Endodermal cell (in vitro differentiated cells): ENCODE measurements around the gene LRMDA. TPM values are rescaled to one million over a fixed set of nuclear protein-coding genes. Genes with fewer than 3 reads are reported as not detected.

Experiments
- DNase-seq: peaks from one replicate; pipeline ENCODE4 v3.0.0-alpha.2; 2017
- H3K27ac ChIP-seq: 2 replicates; pipeline ENCODE4 v1.5.1; 2013; ENCODE audit warnings: mild to moderate bottlenecking, low read depth, low read length, moderate library complexity
- H3K27me3 ChIP-seq: 2 replicates; pipeline ENCODE4 v1.6.1; 2013; ENCODE audit warnings: mild to moderate bottlenecking, low read length, moderate library complexity; ENCODE audit not compliant: insufficient read depth, control insufficient read depth, poor library complexity, severe bottlenecking
- H3K36me3 ChIP-seq: 2 replicates; pipeline ENCODE4 v1.7.0; 2013; ENCODE audit warnings: mild to moderate bottlenecking, low read length, moderate library complexity; ENCODE audit not compliant: control insufficient read depth, insufficient read depth
- H3K4me1 ChIP-seq: one replicate; pipeline ENCODE4 v1.7.0; 2013; ENCODE audit warnings: low read length; ENCODE audit not compliant: control insufficient read depth, insufficient read depth
- H3K4me3 ChIP-seq: 2 replicates; pipeline ENCODE4 v1.5.1; 2013; ENCODE audit warnings: mild to moderate bottlenecking, low read length, moderate library complexity
- H3K9ac ChIP-seq: 2 replicates; pipeline ENCODE4 v1.6.1; 2013; ENCODE audit warnings: mild to moderate bottlenecking, low read length, moderate library complexity; ENCODE audit not compliant: poor library complexity, severe bottlenecking; ENCODE audit errors: extremely low read depth
- H3K9me3 ChIP-seq: 2 replicates; pipeline ENCODE4 v1.6.1; 2013; ENCODE audit warnings: mild to moderate bottlenecking, low read length, moderate library complexity; ENCODE audit not compliant: control insufficient read depth
- H3K27ac Mint-ChIP-seq: 2 replicates; pipeline ENCODE4 v1.8.0; 2020; ENCODE audit warnings: mixed read lengths
- H3K27me3 Mint-ChIP-seq: 2 replicates; pipeline ENCODE4 v1.8.0; 2021; ENCODE audit warnings: mild to moderate bottlenecking, mixed read lengths; ENCODE audit not compliant: insufficient read depth
- H3K36me3 Mint-ChIP-seq: 2 replicates; pipeline ENCODE4 v1.8.0; 2020; ENCODE audit warnings: low read depth, mixed read lengths
- H3K4me1 Mint-ChIP-seq: 2 replicates; pipeline ENCODE4 v1.8.0; 2020; ENCODE audit warnings: mixed read lengths
- H3K4me3 Mint-ChIP-seq: 2 replicates; pipeline ENCODE4 v1.8.0; 2020; ENCODE audit warnings: mild to moderate bottlenecking, moderate library complexity, mixed read lengths
- H3K9me3 Mint-ChIP-seq: 2 replicates; pipeline ENCODE4 v1.8.0; 2020; ENCODE audit warnings: mild to moderate bottlenecking, mixed read lengths
- WGBS, 2 experiments: methylation state at CpG; one replicate each; pipeline versions ENCODE4 v1.1.5 to v1.1.7; 2013; ENCODE audit warnings: missing lambda C conversion rate in 2 of 2, mixed read lengths in 1 of 2; ENCODE audit not compliant: insufficient coverage in 1 of 2, insufficient read length in 1 of 2; 5-methylcytosine and 5-hydroxymethylcytosine counted together
- total RNA-seq, 2 donors: library from RNA; stranded (reverse); fragmentation: NEBNext Ultra II Directional in 1 of 2; extraction: Animal tissue kit (Norgen Biotek cat#: 25700) in 1 of 2; gene quantifications; 2 replicates in 1 of 2; 3 replicates in 1 of 2; pipeline ENCODE4 v1.2.1, GENCODE V29; 2021
- TF ChIP-seq, protein P1 (sequence below): fragments of 200-600 bp; sonication (generic); conservative IDR thresholded peaks from 2 replicates; pipeline ENCODE4 v1.5.0; 2021; ENCODE audit warnings: antibody characterized with exemption, mild to moderate bottlenecking

The LRMDA gene
- total RNA-seq, 2 donors from 2014 or later = 1.7 to 5.1 TPM

GRCh38 chr10:75664968-75665367 is 233.5 kb downstream of the LRMDA start:
- no peak overlapping the region for H3K27ac ChIP-seq
- H3K9ac ChIP-seq = no peak overlapping the region
- H3K4me1 Mint-ChIP-seq = no peaks in the 10 kb centered on the region
- TF ChIP-seq, protein P1, sequence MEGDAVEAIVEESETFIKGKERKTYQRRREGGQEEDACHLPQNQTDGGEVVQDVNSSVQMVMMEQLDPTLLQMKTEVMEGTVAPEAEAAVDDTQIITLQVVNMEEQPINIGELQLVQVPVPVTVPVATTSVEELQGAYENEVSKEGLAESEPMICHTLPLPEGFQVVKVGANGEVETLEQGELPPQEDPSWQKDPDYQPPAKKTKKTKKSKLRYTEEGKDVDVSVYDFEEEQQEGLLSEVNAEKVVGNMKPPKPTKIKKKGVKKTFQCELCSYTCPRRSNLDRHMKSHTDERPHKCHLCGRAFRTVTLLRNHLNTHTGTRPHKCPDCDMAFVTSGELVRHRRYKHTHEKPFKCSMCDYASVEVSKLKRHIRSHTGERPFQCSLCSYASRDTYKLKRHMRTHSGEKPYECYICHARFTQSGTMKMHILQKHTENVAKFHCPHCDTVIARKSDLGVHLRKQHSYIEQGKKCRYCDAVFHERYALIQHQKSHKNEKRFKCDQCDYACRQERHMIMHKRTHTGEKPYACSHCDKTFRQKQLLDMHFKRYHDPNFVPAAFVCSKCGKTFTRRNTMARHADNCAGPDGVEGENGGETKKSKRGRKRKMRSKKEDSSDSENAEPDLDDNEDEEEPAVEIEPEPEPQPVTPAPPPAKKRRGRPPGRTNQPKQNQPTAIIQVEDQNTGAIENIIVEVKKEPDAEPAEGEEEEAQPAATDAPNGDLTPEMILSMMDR = no peak
- no peaks in the 10 kb centered on the region for H3K4me1 ChIP-seq
- H3K9me3 ChIP-seq = no peaks in the 10 kb centered on the region
- no peak overlapping the region for H3K4me3 ChIP-seq
- H3K36me3 ChIP-seq = no peaks in the 10 kb centered on the region
- no peaks in the 10 kb centered on the region for H3K36me3 Mint-ChIP-seq
- DNase-seq = no peak
- no peak overlapping the region for H3K4me3 Mint-ChIP-seq
- 88 to 92% methylated on average over 2 to 3 of the region's 3 CpGs for WGBS, 2 experiments
- no peaks in the 10 kb centered on the region for H3K9me3 Mint-ChIP-seq
- peaks cover 2% of the 10 kb centered on the region for H3K27me3 Mint-ChIP-seq
- H3K27ac Mint-ChIP-seq = no peak overlapping the region
- no peaks in the 10 kb centered on the region for H3K27me3 ChIP-seq

GRCh38 chr10:75665707-75666106 is 234.3 kb downstream of the LRMDA start:
- no peaks in the 10 kb centered on the region for H3K36me3 ChIP-seq
- Mint-ChIP-seq H3K36me3 (no peaks in the 10 kb centered on the region), H3K27me3 (peaks cover 2% of the 10 kb centered on the region), H3K4me1 (no peaks in the 10 kb centered on the region), H3K9me3 (peaks cover 4% of the 10 kb centered on the region), H3K27ac (no peak overlapping the region), H3K4me3 (no peak overlapping the region)
- H3K9ac ChIP-seq = no peak overlapping the region
- no peaks in the 10 kb centered on the region for H3K9me3 ChIP-seq
- H3K27ac ChIP-seq = no peak overlapping the region
- DNase-seq = no peak
- no peaks in the 10 kb centered on the region for H3K27me3 ChIP-seq
- TF ChIP-seq, protein P1 = no peak
- no peak overlapping the region for H3K4me3 ChIP-seq
- H3K4me1 ChIP-seq = no peaks in the 10 kb centered on the region

DNA sequence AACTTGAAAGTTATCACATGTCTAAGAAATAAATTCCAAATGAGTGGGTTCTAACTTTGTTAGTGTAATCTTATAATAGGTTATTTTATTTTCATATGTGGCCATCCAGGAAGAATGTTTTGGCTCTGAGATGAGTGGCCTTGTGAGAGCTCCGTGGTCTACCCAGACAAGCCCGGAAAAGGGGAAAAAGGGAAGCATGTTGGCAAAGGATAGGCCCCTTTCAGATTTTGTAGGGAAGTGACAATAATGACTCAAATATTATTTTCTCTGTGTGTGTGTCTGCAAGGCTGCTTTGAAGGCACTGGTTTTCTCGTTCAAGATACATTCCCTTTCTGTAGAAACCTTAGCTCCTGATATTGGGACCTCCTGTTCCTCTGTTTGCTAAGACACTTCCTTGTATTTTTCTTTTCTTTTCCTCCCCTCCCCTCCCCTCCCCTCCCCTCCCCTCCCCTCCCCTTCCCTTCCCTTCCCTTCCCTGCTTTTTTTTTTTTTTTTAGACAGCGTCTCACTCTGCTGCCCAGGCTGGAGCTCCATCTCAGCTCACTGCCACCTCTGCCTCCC is 240.8 kb downstream of the LRMDA start:
- Mint-ChIP-seq H3K9me3 (peaks cover 6% of the 10 kb centered on the region), H3K27me3 (no peaks in the 10 kb centered on the region), H3K4me1 (no peaks in the 10 kb centered on the region), H3K36me3 (no peaks in the 10 kb centered on the region), H3K27ac (no peak overlapping the region), H3K4me3 (no peak overlapping the region)
- H3K9ac ChIP-seq = no peak overlapping the region
- WGBS, 2 experiments = 90% methylated on average over 2 to 4 of the region's 4 CpGs
- H3K36me3 ChIP-seq = no peaks in the 10 kb centered on the region
- no peak overlapping the region for H3K27ac ChIP-seq
- no peak for DNase-seq
- H3K27me3 ChIP-seq = no peaks in the 10 kb centered on the region
- H3K4me3 ChIP-seq = no peak overlapping the region
- no peaks in the 10 kb centered on the region for H3K9me3 ChIP-seq
- TF ChIP-seq, protein P1 = no peak
- H3K4me1 ChIP-seq = no peaks in the 10 kb centered on the region
